Measurements from ENCODE around the gene SLIRP.
"Not testable (repeated sequence)": the region's sequence is repeated elsewhere in the genome, so short reads cannot be mapped to it uniquely, and the experiment has no call there.

The SLIRP gene

DNA sequence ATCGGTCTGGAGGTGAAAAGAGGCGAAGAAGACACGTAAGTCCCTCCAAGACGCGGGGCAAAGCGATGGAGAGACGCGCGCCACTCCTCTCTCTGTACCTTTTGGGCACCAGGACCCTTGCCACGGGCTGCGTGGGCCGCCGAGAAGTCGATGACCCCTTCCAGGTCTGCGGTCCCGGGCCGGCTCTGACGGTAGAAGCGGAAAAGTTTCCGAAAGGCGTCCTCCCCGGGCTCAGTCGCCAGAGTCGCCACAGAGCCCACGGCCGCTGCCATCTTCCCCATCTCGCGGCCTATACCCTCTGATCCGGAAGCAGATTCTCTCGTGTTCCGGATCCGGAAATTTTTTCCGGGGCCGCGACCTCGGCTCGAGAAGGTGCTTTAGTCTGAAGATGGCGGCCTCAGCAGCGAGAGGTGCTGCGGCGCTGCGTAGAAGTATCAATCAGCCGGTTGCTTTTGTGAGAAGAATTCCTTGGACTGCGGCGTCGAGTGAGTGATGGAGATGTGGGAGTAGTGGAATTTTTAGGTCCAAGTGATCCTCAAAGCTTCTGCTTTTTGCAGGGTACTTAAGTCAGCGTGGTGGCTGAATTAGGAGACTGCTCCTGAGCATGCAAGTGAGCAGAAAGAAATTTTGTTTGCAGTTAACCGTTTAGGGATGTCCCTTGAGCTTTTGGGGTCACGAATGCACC is at the start of gene SLIRP, which contains the start of gene ALKBH1:
Gene SLIRP, plus strand, starts transcription at position 380 of the 685 bp plus-strand sequence. Its CDS starts 9 bp downstream, at position 389.
Gene ALKBH1, minus strand, starts transcription at position 300 of the 685 bp plus-strand sequence. Its CDS starts 19 bp downstream, at position 281.
- DNase-seq (ENCODE audit: low read depth) = peak; percentile 79

DNA sequence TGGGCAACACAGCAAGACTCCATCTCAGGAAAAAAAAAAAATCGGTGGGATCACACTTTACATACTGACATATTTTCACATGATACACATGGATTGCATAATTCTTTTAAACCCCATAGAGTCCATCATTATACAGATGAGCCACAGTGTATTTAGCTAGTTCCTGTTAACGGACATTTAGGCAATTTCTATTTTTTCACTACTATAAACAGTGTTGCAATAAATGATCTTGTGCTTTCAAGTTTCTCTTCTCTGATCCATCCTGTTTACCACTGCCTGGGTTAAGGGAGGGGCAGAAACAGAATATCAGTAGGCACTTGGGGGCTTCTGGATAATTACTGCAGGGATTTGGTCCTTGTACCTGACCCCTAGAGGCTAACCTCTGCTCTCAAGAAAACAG is 48.1 kb upstream of the SLIRP start:
- no peak for DNase-seq (ENCODE audit: low read depth)

DNA sequence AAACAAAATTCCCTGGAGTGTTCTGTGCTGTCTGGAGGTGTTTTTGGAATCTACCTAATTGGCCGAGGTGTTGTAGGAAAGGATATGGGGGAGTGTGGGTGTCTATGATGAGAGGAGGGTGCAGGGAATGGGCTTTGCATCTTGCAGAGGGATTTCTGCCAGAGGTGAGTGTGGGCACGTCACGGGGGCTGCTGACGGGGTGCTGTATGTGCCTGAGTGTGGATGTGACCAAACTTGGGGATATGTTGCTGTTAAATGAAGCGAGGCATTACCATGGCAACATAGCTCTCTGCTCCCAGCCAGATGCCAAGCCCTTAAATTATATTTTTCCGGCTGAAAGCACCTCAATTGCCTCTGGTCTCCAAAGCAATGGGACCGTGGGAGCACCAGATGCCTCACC is 47.1 kb upstream of the SLIRP start:
- DNase-seq (ENCODE audit: low read depth) = no peak

DNA sequence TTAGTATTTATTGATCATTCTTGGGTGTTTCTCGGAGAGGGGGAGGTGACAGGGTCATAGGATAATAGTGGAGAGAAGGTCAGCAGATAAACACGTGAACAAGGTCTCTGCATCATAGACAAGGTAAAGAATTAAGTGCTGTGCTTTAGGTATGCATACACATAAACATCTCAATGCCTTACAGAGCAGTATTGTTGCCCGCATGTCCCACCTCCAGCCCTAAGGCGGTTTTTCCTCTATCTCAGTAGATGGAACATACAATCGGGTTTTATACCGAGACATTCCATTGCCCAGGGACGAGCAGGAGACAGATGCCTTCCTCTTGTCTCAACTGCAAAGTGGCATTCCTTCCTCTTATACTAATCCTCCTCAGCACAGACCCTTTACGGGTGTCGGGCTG is 46.3 kb upstream of the SLIRP start:
- DNase-seq (ENCODE audit: low read depth) = not testable (repeated sequence)

DNA sequence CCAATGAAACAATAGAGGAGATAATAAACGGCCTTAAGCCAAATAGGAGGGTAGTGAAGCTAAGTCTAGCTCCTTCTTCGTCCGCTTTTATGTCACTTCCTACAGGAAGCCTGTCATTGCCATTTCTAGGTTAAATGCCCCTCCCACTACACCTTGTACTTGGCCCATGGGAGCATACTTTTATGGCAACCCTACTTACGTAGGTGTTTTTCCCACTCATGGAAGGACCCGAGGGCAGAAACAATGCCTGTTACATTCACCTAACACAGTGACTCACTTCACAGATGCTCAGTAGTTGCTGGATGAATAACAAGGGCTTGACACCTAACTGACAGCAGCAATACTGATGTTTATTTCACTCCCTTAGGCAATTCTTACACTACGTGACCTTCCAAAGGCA is 44.6 kb upstream of the SLIRP start:
- DNase-seq (ENCODE audit: low read depth) = no peak

DNA sequence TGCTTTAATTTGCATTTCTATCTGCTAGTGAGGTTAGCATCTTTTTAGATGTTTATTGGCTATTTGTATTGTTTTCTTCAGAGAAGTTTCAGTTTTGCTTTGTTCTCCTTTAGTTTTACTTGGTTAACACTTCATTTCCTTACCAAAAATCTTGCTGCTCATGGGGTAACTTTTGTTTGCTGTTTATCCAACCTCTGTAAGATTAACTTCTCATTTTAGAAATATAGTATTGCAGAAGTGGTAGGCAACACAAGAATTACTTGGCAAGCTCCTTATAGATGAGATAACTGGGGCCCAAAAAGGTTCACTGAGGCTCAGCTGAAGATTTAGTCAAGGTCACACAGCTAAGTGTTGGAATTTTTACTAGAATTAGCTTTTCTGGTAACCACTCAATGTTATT is 40.6 kb upstream of the SLIRP start:
- no peak for DNase-seq (ENCODE audit: low read depth)

DNA sequence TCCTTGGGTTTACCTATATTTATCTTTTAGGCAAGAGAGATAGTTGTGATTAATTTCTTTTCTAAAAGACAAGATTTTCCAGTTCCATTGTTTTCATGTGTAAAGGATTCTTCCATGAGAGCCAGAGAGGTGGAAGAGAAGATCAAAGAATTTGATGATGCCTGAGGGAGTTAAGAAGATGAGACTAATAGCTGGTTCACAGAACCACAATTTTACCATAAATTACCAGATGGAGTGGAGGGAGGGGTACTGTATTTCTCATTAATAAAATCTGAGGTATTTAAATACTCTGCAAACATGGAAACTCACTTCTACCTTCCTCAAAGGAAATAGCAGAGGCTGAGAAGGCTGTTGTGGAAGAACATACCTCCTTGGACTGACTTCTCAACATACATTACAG is 34.7 kb upstream of the SLIRP start:
- no peak for DNase-seq (ENCODE audit: low read depth)

DNA sequence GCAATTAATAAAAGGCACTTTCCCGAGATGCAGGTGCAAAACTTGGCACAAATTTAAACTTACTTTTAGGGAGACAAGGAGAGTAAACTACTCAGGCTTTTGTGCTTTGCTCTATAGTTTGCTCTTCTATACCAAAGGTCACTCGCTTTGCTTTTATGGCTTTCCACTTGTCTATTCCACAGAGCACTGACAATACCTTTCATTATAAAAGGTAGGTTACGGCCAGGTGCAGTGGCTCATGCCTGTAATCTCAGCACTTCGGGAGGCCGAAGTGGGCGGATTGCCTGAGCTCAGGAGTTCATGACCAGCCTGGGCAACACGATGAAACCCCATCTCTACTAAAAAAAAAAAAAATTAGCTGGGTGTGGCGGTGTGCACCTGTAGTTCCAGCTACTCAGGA is 33.0 kb upstream of the SLIRP start:
- DNase-seq (ENCODE audit: low read depth) = no peak

DNA sequence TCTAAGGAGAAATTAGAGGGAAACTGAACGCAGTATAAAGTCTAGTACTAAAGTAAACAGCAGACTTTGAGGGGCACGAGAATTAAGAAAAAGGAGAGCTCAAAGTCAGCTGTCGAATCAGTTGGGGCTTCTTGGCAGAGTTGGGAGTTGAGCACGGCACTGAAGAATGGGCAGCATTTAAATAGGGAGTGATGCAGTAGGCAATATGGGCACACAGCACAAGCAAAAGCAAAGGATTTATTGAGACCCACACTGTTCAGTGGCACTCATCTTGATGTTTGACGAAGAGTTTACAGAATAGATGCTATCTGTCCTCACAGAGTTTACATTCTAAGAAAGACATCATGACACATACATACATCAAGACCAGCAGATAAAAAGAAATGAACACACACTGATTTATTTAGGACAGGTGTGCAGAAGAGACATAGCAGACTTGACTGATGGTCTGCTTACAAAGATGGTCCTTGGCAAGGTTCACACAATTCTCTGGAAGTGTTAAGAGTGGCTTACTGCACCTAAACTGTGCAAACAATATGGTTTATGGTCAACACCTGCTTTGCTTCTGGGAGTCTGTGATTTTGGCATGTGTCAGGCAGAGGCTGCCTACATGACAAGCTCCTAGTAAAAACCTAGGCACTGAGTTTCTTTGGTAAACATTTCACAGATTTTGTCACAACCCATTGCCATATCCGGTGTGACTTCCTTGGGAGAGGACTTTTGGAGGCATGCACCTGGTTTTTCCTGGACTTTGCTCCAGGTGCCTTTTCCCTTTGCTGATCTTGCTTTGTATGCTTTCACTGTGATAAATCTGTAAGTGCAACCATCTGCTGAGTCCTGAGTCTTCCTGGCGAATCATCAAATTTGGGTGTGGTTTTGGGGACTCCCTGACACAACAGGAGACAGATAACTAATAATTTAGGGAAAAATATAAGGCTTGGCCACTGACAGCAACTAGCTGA is 26.4 kb upstream of the SLIRP start:
- DNase-seq (ENCODE audit: low read depth) = no peak

DNA sequence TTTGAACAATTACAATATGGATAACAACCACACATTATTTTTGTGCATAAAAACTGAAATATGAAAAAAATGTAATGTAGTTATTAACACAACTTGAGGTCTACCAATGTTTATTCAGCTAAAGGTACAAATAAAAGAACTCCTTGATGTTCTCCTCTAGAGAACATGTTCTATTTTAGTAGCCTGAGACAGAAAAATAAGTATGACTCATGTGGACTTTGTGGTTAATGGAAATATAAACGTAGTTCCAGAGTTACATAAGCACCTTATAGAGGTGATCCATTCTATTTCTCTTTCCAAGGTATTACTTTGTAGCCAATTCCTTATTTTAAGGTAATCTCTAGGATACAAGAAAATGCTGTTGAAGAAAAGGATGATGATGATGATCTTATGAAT is 25.7 kb upstream of the SLIRP start:
- no peak for DNase-seq (ENCODE audit: low read depth)

DNA sequence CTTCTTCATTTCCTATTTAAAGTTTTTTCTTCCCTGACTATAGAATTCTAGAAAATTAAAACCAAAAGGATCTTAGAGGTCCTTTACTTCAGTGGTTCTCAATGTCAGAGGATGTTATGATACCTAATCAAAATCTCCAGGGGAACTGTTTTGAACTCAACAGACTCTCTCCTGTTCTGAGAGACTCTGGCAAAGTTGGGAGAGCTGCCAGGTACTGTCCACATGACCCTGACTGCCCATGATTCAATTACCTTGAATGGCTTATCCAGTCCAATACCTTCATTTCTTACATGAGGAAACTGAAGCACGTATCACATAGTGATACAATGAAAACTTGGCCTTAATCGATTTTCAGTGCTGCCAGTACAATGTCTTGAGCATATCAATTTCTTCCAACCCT is 16.6 kb upstream of the SLIRP start:
- DNase-seq (ENCODE audit: low read depth) = no peak

DNA sequence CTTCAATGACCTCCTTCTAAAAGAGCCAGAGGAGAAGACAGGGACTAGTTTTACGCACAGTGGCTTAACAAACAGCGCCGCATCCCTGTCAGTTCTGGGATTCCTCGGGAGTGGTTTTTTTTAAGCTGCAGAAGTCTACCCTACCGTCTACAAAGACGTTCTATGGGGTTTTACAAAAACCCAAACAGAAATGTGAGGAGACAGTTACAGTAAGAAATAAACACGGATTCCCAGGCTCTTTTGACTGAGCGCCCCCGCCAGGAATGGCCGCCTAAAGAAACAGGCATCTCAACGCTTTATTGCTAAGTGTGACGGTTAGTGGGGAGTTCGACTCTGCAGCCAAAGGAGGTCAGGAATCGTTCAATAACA is 564 bp upstream of the SLIRP start:
- no peak for DNase-seq (ENCODE audit: low read depth)

DNA sequence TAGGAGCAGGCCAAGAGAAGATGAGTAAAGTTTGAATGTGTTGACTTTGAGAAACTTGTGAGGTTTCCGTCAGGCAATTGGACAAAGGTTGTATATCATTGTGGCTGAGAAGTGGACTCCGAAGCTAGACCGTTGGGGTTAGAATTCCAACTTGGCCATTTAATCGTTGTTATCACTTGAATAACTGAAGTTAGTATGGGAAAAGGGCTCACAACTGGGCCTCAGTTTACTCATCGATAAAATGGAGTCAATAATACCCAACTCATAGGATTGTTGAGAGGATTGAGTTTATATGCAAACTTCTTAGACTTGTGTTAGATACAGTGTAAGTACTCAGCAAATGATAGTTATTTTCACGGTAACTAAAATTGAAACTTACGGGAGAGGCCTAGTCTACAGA is 846 bp downstream of the SLIRP start:
- DNase-seq (ENCODE audit: low read depth) = no peak

DNA sequence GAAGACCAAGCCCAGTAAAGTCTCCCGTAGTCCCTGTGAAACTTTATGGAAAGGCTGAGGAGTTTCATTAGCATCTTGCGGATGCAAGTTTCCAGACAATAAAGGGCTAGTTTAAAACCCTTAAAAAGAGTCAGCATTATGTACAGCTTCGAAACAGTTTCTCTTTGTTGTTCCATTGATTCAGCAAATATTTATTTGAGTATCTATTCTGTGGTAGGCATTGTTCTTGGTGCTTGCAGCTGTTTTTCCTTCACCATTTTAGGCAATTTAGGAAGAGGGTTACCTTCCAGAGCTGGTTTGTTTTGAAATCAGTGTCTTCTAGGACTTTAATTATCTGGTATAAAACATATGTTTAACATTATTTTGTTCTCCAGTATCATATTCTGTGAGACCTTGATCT is 1.5 kb downstream of the SLIRP start:
- DNase-seq (ENCODE audit: low read depth) = no peak

DNA sequence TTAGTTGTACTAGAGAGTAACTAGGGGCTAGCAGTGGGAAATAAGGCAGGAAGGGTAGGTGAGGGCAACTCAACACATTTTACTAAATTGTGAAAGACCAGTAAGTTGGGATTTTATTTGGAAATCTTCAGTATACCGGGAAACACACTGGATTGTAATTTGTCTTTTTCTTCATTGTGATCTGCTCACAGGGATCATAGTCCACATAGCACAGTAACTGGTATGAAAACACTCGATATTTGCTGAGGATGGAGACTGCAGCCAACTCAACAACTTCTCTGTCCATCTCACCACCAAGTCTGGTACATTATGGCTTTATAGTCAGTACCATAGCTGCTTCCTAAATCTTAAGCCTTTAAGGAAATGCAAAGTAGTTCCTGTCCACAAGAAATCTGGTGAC is 2.5 kb downstream of the SLIRP start:
- no peak for DNase-seq (ENCODE audit: low read depth)

DNA sequence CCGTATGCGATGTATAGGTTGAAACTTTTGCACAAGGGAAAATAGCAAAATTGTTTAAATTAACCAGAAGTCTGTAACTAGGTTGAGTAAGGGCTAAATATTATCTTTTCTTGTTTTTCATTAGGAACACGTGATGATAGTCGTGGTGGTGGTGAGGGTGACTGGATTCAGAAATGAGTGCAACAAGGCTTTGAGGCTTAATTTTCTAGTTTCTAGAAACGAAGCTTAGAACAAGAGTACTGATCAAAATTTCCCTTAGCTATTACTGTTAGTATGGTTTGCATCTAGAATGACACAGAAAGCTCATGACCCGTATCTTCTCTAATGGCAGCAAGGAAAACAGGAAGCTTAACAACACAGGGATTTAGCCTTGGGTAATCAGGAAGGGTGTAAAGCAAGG is 7.0 kb downstream of the SLIRP start:
- DNase-seq (ENCODE audit: low read depth) = no peak

DNA sequence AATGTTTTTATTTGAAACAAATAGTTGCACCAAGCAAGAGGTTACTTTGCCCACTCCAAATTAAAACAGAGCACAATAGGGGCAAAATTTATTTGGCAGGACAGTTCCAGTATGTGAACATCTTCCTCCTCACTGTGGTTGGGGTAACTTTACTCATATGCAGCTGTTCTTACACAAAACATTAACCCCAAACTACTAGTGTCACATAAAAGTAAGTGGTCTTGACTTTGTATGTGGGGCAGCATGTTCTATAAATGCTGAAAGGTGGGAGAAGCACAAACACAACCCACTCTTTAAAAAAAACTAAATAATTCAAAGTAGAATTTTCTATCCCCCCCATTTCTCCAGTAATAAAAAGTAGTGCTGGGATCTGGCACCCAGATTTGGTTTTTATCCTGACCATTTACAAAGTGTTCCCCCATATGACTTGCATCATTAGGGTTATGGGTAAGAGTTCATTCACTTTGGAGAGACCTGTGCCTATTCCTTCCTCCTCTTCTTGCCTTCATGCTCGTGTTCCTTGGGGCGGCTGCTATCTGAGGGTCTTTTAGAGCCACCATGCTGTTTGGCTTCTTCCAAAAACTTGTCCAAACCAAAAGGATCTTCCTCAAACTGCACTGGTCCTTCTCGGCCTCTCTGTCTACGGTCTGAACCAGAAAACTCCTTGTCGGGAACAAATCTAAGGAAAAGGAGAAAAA is 9.9 kb downstream of the SLIRP start:
- no peak for DNase-seq (ENCODE audit: low read depth)

DNA sequence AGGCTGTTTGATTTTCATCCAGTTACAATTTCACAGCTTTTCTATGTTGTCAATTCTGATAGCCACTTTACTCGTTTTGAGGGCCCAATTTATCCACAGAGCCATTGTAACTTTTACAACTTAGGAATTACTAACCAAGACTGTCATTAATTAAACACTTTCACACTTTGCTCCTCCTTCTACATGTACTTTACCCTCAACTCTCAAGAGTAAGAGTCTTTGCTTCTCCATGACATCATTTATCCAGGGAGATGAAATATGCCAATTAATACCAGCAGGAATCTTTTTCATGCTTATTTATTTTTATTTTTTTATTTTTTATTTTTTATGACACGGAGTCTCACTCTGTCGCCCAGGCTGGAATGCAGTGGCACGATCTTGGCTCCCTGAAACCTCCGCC is 13.5 kb downstream of the SLIRP start:
- no peak for DNase-seq (ENCODE audit: low read depth)

DNA sequence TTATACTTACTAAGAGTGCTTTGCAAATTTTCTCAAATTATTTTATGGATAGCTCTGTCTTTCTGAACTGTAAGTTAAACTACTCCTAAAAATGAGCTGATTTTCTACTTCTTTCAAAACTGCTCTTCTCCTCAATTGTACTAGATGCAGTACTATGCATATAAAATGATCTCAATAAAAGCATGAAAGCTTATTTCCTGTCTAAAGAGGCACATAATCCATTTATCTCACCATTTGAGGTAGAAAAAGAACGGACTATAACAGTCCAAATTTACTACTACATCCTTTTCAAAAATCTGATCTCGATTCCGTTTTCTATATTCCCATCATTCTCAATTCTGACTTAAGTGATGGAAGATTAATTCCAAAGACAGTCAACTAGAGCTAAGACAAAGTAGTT is 14.4 kb downstream of the SLIRP start:
- DNase-seq (ENCODE audit: low read depth) = no peak

DNA sequence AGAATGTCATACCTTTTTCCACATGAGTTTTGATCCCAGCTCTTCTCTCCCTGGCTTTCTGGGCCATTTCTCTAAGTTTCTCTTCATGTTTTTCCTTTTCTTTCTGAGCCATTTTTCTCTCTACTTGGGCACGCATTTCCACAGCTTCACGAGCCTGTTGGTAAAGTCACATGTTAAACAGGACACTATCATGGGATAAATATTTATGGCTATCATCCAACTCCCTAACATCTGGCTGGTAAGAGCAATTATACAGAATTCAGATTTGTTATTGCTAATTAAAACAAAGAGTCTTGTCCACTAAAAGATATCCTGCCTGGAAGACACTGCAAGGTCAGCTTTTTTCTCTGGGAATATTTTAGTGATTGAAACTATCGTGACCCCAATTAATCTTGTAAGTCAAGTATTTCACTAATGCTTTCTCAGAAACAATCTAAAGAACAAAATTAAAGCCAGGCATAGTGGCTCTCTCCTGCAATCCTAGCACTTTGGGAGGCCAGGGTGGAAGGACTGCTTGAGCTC is 23.1 kb downstream of the SLIRP start:
- no peak for DNase-seq (ENCODE audit: low read depth)

DNA sequence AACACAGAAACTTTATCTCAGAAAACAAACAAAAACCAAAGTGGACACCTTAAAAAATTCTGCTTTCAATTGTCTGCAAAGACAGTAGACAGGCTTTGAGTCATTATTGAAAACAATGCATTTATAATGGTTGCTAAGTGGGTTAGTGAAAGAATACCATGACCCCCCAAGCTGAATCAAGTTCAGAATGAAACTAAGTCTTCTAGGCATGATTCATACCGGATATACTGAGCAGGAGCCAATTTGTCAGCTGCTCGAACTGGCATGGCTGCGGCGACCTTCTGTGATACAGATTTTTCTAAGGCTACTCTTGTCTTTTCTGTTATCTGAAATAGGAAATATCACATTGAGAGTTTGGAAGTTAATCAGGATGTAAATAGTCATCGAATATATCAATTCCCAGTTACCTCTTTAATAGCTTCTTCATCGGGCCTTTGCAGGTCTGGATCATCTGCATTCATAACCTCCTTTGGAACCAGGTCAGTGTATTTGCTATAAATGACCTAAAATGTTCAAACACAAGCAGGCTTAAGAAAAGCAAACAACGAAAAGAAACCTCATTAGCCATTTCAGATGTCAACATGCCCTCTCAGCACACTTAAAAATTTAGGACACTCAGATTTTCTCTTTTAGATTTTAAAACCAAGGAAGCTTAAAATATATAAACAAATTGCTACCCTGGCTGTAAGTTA is 30.8 kb downstream of the SLIRP start:
- no peak for DNase-seq (ENCODE audit: low read depth)

DNA sequence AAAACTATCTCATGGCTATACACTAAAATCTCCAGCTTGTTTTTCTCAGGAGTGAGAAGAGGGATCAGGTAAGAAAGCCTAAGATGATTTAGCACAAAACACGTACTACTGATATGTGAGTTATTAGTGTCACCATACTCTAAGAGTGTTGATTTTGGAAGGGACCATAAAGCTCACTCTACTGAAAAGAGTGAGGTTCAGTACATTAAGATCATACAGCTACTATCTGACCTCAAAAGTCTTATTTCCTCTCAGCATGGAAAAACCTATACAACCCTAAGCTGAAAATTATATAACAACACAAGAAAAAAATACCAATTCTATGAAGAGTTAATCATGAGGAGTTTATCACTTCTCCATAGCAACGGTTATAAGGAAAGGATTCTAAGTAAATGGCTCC is 33.5 kb downstream of the SLIRP start:
- DNase-seq (ENCODE audit: low read depth) = no peak
